Measurements from ENCODE around the gene GLO1. TPM values are rescaled to one million over a fixed set of nuclear protein-coding genes. Genes with fewer than 3 reads are reported as not detected.

Gene GLO1
- total RNA-seq, 1 experiment from 2014 or later: 155 TPM

DNA sequence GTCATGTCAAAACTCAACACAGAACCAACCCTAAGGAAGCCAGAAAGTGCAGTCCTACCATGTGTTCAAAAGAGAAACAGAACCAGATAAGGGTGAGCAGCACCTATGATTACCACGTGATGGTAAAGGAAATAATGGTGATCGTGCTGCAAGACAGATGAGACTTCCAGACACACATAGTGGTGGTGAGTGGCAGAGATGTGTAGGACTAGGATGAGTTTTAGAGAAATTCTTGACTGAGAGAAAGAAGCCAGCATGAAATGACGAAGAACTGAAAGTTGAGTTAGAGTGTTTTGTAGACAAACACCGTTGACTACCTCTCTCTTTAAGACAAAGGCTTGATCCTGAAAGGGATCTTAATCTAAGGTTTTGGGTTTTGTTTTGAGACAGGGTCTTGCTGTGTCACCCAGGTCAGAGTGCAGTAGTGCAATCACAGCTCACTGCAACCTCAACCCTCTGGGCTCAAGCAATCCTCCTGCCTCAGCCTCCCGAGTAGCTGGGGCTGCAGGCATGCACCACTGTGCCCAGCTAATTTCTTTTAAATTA, 52.7 kb downstream of the GLO1 start:
- CTCF ChIA-PET: interaction anchor here (0.6 kb wide), 1 partner anchor 11 kb away, joined by 4 read pairs; no protein-coding TSS in a partner anchor

DNA sequence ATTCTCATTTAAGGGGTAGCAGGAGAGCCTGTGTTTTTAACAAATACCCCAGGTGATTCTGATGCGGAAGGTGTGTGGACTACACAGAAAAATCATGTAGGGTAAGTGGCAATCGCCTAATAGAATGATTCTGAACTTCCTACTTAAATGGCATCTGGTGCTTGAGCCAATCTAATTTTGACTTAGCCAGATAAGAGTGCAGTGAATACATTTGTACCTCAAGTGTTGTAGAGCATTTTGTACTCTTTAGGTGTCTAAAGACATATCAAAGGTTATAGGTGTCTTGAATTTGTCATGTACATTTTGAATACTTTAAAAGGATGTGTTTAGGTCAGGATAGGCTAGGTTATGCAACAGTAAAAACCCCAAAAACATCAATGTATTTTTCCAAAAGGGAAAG, 53.2 kb downstream of the GLO1 start:
- BruUV-seq (replicated peaks): no TSS peak
- Mint-ChIP-seq H3K27me3 (ENCODE audit: insufficient read depth, unreplicated experiment) (no peaks in the 10 kb centered on the region), H3K4me3 (ENCODE audit: unreplicated experiment) (no peak overlapping the region), H3K9me3 (ENCODE audit: unreplicated experiment) (peaks cover 8% of the 10 kb centered on the region), H3K4me1 (ENCODE audit: low read depth, unreplicated experiment) (peaks cover 5% of the 10 kb centered on the region), H3K36me3 (ENCODE audit: insufficient read depth, unreplicated experiment) (peaks cover 9% of the 10 kb centered on the region), H3K27ac (ENCODE audit: unreplicated experiment) (no peak overlapping the region)
- no peaks in the 10 kb centered on the region for H3K27me3 ChIP-seq (replicated peaks; ENCODE audit: control insufficient read depth, insufficient read depth, low read length)
- no peak overlapping the region for H3K4me3 ChIP-seq (ENCODE audit: low read depth, low read length)
- no peak for DNase-seq
- TF ChIP-seq, protein P1, sequence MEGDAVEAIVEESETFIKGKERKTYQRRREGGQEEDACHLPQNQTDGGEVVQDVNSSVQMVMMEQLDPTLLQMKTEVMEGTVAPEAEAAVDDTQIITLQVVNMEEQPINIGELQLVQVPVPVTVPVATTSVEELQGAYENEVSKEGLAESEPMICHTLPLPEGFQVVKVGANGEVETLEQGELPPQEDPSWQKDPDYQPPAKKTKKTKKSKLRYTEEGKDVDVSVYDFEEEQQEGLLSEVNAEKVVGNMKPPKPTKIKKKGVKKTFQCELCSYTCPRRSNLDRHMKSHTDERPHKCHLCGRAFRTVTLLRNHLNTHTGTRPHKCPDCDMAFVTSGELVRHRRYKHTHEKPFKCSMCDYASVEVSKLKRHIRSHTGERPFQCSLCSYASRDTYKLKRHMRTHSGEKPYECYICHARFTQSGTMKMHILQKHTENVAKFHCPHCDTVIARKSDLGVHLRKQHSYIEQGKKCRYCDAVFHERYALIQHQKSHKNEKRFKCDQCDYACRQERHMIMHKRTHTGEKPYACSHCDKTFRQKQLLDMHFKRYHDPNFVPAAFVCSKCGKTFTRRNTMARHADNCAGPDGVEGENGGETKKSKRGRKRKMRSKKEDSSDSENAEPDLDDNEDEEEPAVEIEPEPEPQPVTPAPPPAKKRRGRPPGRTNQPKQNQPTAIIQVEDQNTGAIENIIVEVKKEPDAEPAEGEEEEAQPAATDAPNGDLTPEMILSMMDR (IDR thresholded peaks at IDR 0.05; ENCODE audit: insufficient read depth in 1 of 2, low read depth in 1 of 2, low read length in 1 of 2, severe bottlenecking in 1 of 2, unreplicated experiment in 1 of 2): no peak
- POLR2A ChIA-PET: no interaction called here
- H3K36me3 ChIP-seq (ENCODE audit: control insufficient read depth, insufficient read depth, low read length): no peaks in the 10 kb centered on the region
- no peaks in the 10 kb centered on the region for H3K4me1 ChIP-seq
- H3K9me3 ChIP-seq: peaks cover 6% of the 10 kb centered on the region; the same call in 1 of the 2 replicates
- CTCF ChIA-PET: no interaction called here
- intact Hi-C loops (cut with micrococcal nuclease; ENCODE audit: unreplicated experiment): no loop called here

More for the DNA sequence above, 52.7 kb downstream of the GLO1 start:
- Histone ChIP-seq H3K27me3 (replicated peaks; ENCODE audit: control insufficient read depth, insufficient read depth, low read length) (no peaks in the 10 kb centered on the region), H3K9me3 (peaks cover 6% of the 10 kb centered on the region; the same call in 1 of the 2 replicates), H3K4me1 (no peaks in the 10 kb centered on the region), H3K4me3 (ENCODE audit: low read depth, low read length) (no peak overlapping the region), H3K36me3 (ENCODE audit: control insufficient read depth, insufficient read depth, low read length) (no peaks in the 10 kb centered on the region)
- no TSS peak for BruUV-seq (replicated peaks)
- Mint-ChIP-seq H3K27ac (ENCODE audit: unreplicated experiment) (no peak overlapping the region), H3K4me3 (ENCODE audit: unreplicated experiment) (no peak overlapping the region), H3K27me3 (ENCODE audit: insufficient read depth, unreplicated experiment) (no peaks in the 10 kb centered on the region), H3K4me1 (ENCODE audit: low read depth, unreplicated experiment) (peaks cover 5% of the 10 kb centered on the region), H3K9me3 (ENCODE audit: unreplicated experiment) (peaks cover 8% of the 10 kb centered on the region), H3K36me3 (ENCODE audit: insufficient read depth, unreplicated experiment) (peaks cover 9% of the 10 kb centered on the region)
- POLR2A ChIA-PET: interaction anchor here (0.6 kb wide), 1 partner anchor 101 kb away, joined by 3 read pairs; no protein-coding TSS in a partner anchor
- no peak for DNase-seq
- intact Hi-C loops (cut with micrococcal nuclease; ENCODE audit: unreplicated experiment): no loop called here
- TF ChIP-seq, protein P1 (IDR thresholded peaks at IDR 0.05; ENCODE audit: insufficient read depth in 1 of 2, low read depth in 1 of 2, low read length in 1 of 2, severe bottlenecking in 1 of 2, unreplicated experiment in 1 of 2): no peak

DNA sequence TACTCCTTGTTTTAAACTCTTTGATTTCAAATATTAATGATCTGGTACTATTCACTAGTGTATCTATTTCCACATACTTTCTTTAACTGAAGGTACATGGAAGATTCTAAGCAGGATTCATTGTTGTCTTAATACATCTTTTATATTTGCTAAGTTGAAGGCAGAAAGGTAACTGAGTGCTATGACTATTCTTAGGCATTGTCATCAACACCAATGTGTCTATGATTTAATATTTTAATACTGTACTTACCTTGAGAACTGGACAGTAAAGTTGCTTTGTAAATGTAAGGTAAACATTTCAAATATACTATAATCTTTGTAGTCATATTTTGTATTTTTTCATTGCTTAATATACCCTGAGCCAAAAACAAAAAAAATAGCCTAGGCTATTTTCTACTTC, 54.3 kb downstream of the GLO1 start:
- BruUV-seq (replicated peaks): no TSS peak
- no peaks in the 10 kb centered on the region for H3K36me3 ChIP-seq (ENCODE audit: control insufficient read depth, insufficient read depth, low read length)
- peaks cover under 1% of the 10 kb centered on the region for H3K36me3 Mint-ChIP-seq (ENCODE audit: insufficient read depth, unreplicated experiment)
- ChIA-PET CTCF (no interaction called here), POLR2A (interaction anchor here (0.6 kb wide), 2 partner anchors 8 to 55 kb away, joined by 4 to 6 read pairs; no protein-coding TSS in a partner anchor)
- peaks cover 6% of the 10 kb centered on the region; the same call in 1 of the 2 replicates for H3K9me3 ChIP-seq
- no peaks in the 10 kb centered on the region for H3K27me3 ChIP-seq (replicated peaks; ENCODE audit: control insufficient read depth, insufficient read depth, low read length)
- intact Hi-C loops (cut with micrococcal nuclease; ENCODE audit: unreplicated experiment): no loop called here
- H3K4me1 ChIP-seq: no peaks in the 10 kb centered on the region
- no peaks in the 10 kb centered on the region for H3K27me3 Mint-ChIP-seq (ENCODE audit: insufficient read depth, unreplicated experiment)
- DNase-seq: no peak
- H3K27ac Mint-ChIP-seq (ENCODE audit: unreplicated experiment): no peak overlapping the region
- no peak overlapping the region for H3K4me3 Mint-ChIP-seq (ENCODE audit: unreplicated experiment)
- no peak overlapping the region for H3K4me3 ChIP-seq (ENCODE audit: low read depth, low read length)
- TF ChIP-seq, protein P1 (IDR thresholded peaks at IDR 0.05; ENCODE audit: insufficient read depth in 1 of 2, low read depth in 1 of 2, low read length in 1 of 2, severe bottlenecking in 1 of 2, unreplicated experiment in 1 of 2): no peak
- peaks cover 5% of the 10 kb centered on the region for H3K4me1 Mint-ChIP-seq (ENCODE audit: low read depth, unreplicated experiment)
- peaks cover 3% of the 10 kb centered on the region for H3K9me3 Mint-ChIP-seq (ENCODE audit: unreplicated experiment)

Measured in Caco-2 (cell line).